H1 (cell line): ENCODE data around the gene MED17. TPM values are rescaled to one million over a fixed set of nuclear protein-coding genes. Genes with fewer than 3 reads are reported as not detected.

ENCODE experiments used
- ATF2 ChIP-seq: IDR thresholded peaks from 2 replicates; pipeline ENCODE4 v1.6.1; 2012; ENCODE audit warnings: low read length, inconsistent platforms
- CEBPB ChIP-seq: IDR thresholded peaks from 2 replicates; pipeline ENCODE4 v1.6.1; 2012; ENCODE audit warnings: low read depth, low read length
- CHD1 ChIP-seq: IDR thresholded peaks from 2 replicates; pipeline ENCODE4 v1.6.1; 2012; ENCODE audit warnings: low read depth, low read length, improper control_type of control experiment
- CHD2 ChIP-seq: IDR thresholded peaks from 2 replicates; pipeline ENCODE4 v1.6.1; 2012; ENCODE audit warnings: low read length, improper control_type of control experiment
- CREB1 ChIP-seq: IDR thresholded peaks from 2 replicates; pipeline ENCODE4 v1.6.1; 2012; ENCODE audit warnings: inconsistent platforms
- CTBP2 ChIP-seq: IDR thresholded peaks from 2 replicates; pipeline ENCODE4 v1.7.0; 2011; ENCODE audit warnings: borderline replicate concordance, mild to moderate bottlenecking, moderate library complexity, mixed read lengths, low read length; ENCODE audit not compliant: insufficient read depth, insufficient read length
- CTCF ChIP-seq, 3 experiments: IDR thresholded peaks; 1 replicate in 2 of 3; 2 replicates in 1 of 3; pipeline versions ENCODE4 v1.5.1 to v1.6.1; 2011; ENCODE audit warnings: low read length in 3 of 3, mild to moderate bottlenecking in 3 of 3, inconsistent platforms in 2 of 3, low read depth in 1 of 3, moderate library complexity in 1 of 3; ENCODE audit not compliant: insufficient read depth in 1 of 3; ENCODE audit errors: control extremely low read depth in 1 of 3
- EP300 ChIP-seq, 2 experiments: IDR thresholded peaks; 1 replicate in 1 of 2; 2 replicates in 1 of 2; pipeline ENCODE4 v1.6.1; 2011 to 2012; ENCODE audit warnings: low read depth in 2 of 2, low read length in 2 of 2, mild to moderate bottlenecking in 2 of 2, borderline replicate concordance in 1 of 2, inconsistent platforms in 1 of 2, moderate library complexity in 1 of 2
- HDAC6 ChIP-seq: IDR thresholded peaks from one replicate; pipeline ENCODE4 v1.7.1; 2012; ENCODE audit warnings: low read depth, mild to moderate bottlenecking, inconsistent platforms, low read length, moderate library complexity
- PHF8 ChIP-seq: fragments of 200-600 bp; sonication (generic); conservative IDR thresholded peaks from 2 replicates; pipeline ENCODE4 v1.7.1; 2012; ENCODE audit warnings: low read depth, mild to moderate bottlenecking, inconsistent platforms, low read length, moderate library complexity
- POLR2A ChIP-seq, 2 experiments: IDR thresholded peaks; 1 replicate in 1 of 2; 2 replicates in 1 of 2; pipeline ENCODE4 v1.6.1; 2011; ENCODE audit warnings: low read depth in 2 of 2, low read length in 2 of 2, mild to moderate bottlenecking in 2 of 2; ENCODE audit errors: control extremely low read depth in 1 of 2
- POLR2AphosphoS5 ChIP-seq: IDR thresholded peaks from 2 replicates; pipeline ENCODE4 v1.6.1; 2011; ENCODE audit warnings: low read depth, low read length
- RFX5 ChIP-seq: IDR thresholded peaks from 2 replicates; pipeline ENCODE4 v1.6.1; 2011; ENCODE audit warnings: low read depth, low read length, improper control_type of control experiment, borderline replicate concordance
- SIRT6 ChIP-seq: IDR thresholded peaks from one replicate; pipeline ENCODE4 v1.7.1; 2012; ENCODE audit warnings: low read length, inconsistent platforms
- SIX5 ChIP-seq: IDR thresholded peaks from 2 replicates; pipeline ENCODE4 v1.6.1; 2011; ENCODE audit warnings: mild to moderate bottlenecking, low read depth, low read length
- SP1 ChIP-seq: IDR thresholded peaks from 2 replicates; pipeline ENCODE4 v1.6.1; 2011; ENCODE audit warnings: low read depth, low read length
- SRF ChIP-seq: IDR thresholded peaks from 2 replicates; pipeline ENCODE4 v1.6.1; 2011; ENCODE audit warnings: mild to moderate bottlenecking, low read depth, low read length, moderate library complexity
- TAF1 ChIP-seq: IDR thresholded peaks from 2 replicates; pipeline ENCODE4 v1.6.1; 2011; ENCODE audit warnings: mild to moderate bottlenecking, low read depth, low read length
- TBP ChIP-seq: IDR thresholded peaks from 2 replicates; pipeline ENCODE4 v1.6.1; 2011; ENCODE audit warnings: low read depth, low read length, improper control_type of control experiment
- TEAD4 ChIP-seq: IDR thresholded peaks from 2 replicates; pipeline ENCODE4 v1.6.1; 2012; ENCODE audit warnings: low read depth, low read length, inconsistent platforms, mixed read lengths
- ZNF274 ChIP-seq: IDR thresholded peaks from 2 replicates; pipeline ENCODE4 v1.7.0; 2012; ENCODE audit warnings: low read length, borderline replicate concordance; ENCODE audit errors: extremely low read depth
- polyA plus RNA-seq, 7 experiments: library from polyadenylated mRNA; depleted of rRNA in 3 of 7; stranded (reverse) in 5 of 7; unstranded in 2 of 7; fragments of >200 nt in 5 of 7; fragments of 200-250 nt in 2 of 7; gene quantifications; 1 replicate in 5 of 7; 2 replicates in 1 of 7; 4 replicates in 1 of 7; pipeline versions ENCODE4 v1.2.1 to v1.2.3, GENCODE V29; 2011 to 2013; ENCODE audit warnings: missing spikeins in 2 of 7, mixed read lengths in 2 of 7
- total RNA-seq: library from RNA; stranded (reverse); fragmentation: NEBNext Ultra II Directional; extraction: Animal tissue kit (Norgen Biotek cat#: 25700); gene quantifications from 2 replicates; pipeline ENCODE4 v1.2.1, GENCODE V29; 2021

MED17 gene
- total and polyA plus RNA-seq, 2 of the 8 experiments (the other 6 are each of a cell fraction or from before 2014, with no cell fraction given): 8.8 to 33.7 TPM

DNA sequence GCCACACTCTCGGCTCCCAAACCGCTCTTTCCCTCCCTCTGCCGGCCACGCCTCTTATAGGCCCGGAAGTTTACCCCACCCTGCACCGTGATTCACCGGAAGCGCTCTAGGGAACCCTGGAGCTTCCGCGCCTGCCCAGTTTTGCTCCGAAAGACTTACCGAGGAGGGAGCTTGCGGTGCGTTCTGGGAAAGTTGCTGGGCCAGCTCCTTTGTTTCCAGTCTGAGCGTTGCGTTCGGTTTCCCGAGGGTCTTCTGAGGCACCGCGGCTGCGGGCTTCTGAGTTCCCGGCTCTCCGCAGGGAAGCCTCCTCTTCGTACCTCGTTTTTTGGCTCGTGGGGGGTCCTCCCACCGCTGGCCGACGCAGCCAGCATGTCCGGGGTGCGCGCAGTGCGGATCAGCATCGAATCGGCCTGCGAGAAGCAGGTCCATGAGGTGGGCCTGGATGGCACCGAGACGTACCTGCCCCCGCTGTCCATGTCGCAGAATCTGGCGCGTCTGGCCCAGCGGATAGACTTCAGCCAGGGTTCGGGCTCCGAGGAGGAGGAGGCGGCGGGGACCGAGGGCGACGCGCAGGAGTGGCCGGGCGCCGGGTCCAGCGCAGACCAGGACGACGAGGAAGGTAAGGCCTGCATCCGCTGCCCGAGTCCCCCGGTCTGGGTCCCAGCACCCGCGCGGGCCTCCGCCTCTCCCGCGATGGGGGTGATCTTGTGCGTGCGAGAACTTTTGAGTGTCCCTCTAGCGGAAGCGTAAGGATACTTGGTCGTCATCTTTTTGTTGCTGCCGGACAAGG, at the start of gene MED17 (continued):
- TF ChIP-seq CTCF (IDR thresholded peaks at IDR 0.05; ENCODE audit: control extremely low read depth in 1 of 3, insufficient read depth in 1 of 3, low read depth in 1 of 3, low read length in 3 of 3): peak; percentile 7 to 26 (median 21); a peak in 3 of 4 replicates
- TF ChIP-seq RFX5: no peak
- no peak for TF ChIP-seq CTBP2
- TF ChIP-seq SIRT6: no peak
- TF ChIP-seq SIX5: no peak
- TF ChIP-seq HDAC6: no peak
- peak; percentile 84 for TF ChIP-seq TAF1
- TF ChIP-seq CEBPB: peak; percentile 48; the same call in 1 of the 2 replicates
- peak; percentile 89 to 90 for TF ChIP-seq POLR2A (IDR thresholded peaks at IDR 0.05; ENCODE audit: control extremely low read depth in 1 of 2, low read depth in 2 of 2, low read length in 2 of 2)
- peak; percentile 81 for TF ChIP-seq CREB1
- TF ChIP-seq CHD2: 0 out of 2 replicates have a peak, but pooled peaks have one; percentile 51
- peak; percentile 98 for TF ChIP-seq PHF8
- TF ChIP-seq TBP: peak; percentile 91
- peak; percentile 85 for TF ChIP-seq POLR2AphosphoS5
- TF ChIP-seq SRF: no peak
- TF ChIP-seq EP300 (IDR thresholded peaks at IDR 0.05; ENCODE audit: borderline replicate concordance in 1 of 2, low read depth in 2 of 2, low read length in 2 of 2): no peak
- peak; percentile 42; the same call in 1 of the 2 replicates for TF ChIP-seq ATF2
- no peak for TF ChIP-seq SP1
- no peak for TF ChIP-seq TEAD4
- TF ChIP-seq CHD1: 0 out of 2 replicates have a peak, but pooled peaks have one; percentile 16
- TF ChIP-seq ZNF274: no peak
